Measurements from ENCODE around the gene SLC35C1. TPM values are rescaled to one million over a fixed set of nuclear protein-coding genes. Genes with fewer than 3 reads are reported as not detected.

SLC35C1 gene
- total RNA-seq, 1 experiment from 2014 or later = 37.2 TPM

DNA sequence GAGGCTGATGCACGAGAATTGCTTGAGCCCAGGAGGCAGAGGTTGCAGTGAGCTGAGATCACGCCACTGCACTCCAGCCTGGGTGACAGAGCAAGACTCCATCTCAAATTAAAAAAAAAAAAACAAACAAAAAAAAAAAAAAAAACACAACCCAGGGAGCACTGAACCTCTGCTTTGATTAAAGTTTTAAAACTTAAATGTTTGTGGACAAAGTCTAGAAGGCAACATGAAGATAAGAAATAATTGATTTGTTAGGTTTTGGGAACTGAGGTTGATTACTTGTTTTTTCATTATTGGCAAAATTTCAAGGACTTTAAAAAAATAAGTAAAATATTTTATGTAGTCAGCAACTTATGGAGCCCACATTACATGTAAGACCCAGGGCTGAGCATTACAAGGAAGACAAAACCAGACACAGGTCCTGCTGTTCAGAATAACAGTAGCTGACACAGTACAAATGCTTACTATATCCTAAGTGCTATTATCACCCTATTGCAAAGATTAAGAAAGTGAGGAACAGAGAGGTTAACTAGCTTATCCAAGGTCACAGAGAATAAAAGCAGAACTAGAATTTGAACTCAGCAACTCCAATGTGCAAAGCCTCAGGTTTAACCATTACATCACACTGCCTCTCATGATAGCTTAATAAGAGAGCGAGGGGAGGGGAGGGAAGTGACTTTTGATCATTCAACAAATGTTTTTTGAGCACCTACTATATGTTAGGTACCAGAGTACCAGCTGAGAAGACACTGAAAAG, 40.1 kb downstream of the SLC35C1 start:
- no peak for DNase-seq (ENCODE audit: low spot score)

GRCh38 chr11:45846174-45846675, 41.3 kb downstream of the SLC35C1 start:
- no peak for DNase-seq (ENCODE audit: low spot score)

GRCh38 chr11:45846974-45847910, 42.3 kb downstream of the SLC35C1 start, which contains the start of gene CRY2:
TSS of gene CRY2 (plus strand) at chr11:45847475. CDS start at chr11:45847491, 16 bp downstream.
- peak; percentile 100 for DNase-seq (ENCODE audit: low spot score)

DNA sequence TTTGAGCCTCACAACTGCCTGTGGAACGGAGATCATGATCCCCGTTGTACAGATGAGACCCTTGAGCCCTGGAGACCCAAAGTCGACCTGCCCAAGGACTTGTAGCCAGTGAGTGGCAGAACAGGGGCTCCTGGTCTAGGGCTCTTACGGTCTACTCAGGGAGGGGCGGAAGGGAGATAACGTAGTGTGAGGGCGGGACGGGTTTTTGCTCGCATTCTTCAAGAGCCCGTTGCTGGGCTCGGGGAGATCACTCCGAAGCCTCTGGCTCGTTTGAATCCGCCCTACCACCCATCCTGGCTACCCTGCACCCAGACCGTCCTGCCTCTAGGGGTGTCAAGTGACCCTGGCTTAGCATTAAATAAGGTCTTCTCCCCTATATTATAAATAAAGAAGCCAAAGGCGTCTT, 43.0 kb downstream of the SLC35C1 start:
- DNase-seq (ENCODE audit: low spot score) = peak; percentile 69

- DNase-seq (ENCODE audit: low spot score) = peak; percentile 62
These were observed 43.7 kb downstream of the SLC35C1 start for GRCh38 chr11:45848654-45849081.

DNA sequence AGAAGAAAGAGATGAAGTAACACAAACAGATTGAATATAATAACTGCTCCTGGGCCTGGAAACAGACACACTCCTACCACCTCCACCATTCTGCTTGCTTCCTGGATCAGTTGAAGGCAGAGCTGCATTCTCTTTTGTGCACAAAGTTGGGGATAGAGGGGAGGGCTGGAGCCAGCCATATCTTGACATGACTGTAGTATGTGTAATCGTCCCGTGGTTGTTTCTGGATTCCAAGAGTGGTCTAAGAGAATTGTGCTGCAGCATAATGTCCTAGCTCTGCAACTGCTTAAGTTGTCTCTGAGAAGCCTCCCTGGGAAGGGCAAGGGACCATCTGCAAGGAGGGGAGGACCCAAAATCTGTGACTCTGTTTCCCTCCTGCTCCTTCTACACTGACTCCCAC, 45.5 kb downstream of the SLC35C1 start:
- no peak for DNase-seq (ENCODE audit: low spot score)

DNA sequence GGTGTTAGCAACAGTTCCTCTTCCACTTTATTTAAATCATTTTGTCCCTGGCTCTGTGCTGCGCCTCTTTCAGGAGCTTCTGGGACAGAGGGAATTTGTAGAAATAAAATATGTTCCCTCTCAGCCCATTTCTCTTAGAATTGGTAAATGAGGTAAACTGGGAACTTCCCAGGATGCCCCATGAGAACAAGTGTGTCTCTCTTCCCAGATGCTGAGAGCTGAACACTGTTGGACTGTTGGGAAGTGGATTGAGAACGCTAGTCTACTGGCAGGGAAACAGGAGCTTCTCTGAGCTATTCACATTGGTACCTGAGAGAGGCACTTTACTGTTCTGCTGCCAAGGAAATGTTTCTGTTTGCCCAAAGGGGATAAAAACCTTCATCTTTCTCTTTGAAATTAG, 46.3 kb downstream of the SLC35C1 start:
- no peak for DNase-seq (ENCODE audit: low spot score)

DNA sequence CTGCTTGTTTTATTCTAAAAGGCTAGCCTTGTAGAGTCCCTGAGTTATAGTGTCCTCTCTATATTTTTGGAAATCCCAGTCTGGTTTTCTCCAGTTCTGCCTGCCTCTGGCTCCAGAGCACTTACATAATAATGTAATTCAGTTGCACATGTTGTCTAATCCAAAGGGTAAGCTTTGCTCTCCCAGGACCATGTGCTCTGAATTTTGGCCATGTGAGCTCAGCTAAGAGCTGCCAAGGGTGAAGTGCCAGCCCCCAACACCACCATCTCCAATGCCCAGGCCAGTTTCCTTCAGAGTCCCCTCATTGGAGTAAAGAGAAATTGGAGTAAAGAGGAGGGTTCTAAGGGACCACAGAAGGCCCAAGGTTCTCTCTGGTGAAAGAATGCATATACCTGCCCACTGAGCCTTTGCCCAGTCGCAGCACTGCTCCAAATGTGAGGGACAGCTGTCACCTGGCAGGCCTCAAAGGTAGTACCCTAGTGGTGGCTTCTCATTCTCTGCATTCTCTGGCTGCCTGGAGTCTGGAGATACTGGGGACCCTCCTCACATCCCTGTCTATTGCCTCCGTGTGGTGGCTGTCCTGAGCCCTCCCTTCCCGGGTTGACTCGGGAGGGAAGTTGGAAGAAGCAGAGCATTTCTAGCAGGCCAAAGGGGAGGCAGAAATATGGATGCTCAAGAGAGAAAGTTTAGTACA, 47.2 kb downstream of the SLC35C1 start:
- DNase-seq (ENCODE audit: low spot score) = no peak

GRCh38 chr11:45852712-45853101, 47.8 kb downstream of the SLC35C1 start:
- DNase-seq (ENCODE audit: low spot score) = no peak

DNA sequence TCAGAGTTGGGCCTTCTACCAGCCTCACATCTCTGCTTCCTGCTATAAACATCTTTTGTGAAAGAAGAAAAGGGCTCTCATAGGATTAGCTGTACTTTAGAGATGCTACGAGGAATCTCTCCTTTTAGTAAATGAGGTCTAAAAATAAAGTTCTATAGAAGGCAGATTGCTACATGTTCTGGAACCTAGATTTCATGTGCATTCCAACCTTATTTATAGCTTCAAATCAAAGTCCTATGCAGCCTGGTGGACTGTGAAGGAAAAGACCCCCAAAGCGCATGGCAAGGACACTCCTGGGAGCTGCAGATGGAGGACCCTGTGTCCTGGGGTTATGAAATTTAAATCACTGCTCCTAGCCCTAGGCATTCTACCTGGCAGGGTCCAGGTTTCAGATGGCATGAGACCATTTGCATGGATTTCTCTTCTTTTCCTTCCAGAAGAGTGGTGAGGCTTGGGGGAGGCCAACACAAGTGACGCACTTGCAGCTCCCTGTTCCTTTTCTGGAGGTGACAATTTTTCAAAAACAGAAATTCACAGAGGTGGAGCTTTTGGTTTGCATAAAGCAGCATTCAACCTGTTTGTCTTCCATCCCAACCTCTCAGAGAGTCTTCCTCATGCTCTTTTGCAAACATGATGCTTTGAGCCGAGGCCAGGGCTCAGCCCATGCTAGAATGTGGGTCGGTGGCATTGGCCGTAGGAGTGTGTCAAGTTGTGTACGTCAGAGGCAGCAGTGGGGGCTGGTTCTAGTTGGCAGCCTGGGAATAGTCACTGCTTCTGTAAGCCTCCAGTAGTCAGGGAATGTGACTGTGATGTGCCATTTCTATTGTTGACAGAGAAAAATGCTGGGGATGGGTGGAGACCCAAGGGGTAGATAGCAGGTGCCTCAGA, 48.6 kb downstream of the SLC35C1 start:
- DNase-seq (ENCODE audit: low spot score) = no peak

GRCh38 chr11:45855308-45855707, 50.4 kb downstream of the SLC35C1 start:
- DNase-seq (ENCODE audit: low spot score) = no peak

- no peak for DNase-seq (ENCODE audit: low spot score)
These were observed 51.1 kb downstream of the SLC35C1 start for GRCh38 chr11:45856044-45856468.

DNA sequence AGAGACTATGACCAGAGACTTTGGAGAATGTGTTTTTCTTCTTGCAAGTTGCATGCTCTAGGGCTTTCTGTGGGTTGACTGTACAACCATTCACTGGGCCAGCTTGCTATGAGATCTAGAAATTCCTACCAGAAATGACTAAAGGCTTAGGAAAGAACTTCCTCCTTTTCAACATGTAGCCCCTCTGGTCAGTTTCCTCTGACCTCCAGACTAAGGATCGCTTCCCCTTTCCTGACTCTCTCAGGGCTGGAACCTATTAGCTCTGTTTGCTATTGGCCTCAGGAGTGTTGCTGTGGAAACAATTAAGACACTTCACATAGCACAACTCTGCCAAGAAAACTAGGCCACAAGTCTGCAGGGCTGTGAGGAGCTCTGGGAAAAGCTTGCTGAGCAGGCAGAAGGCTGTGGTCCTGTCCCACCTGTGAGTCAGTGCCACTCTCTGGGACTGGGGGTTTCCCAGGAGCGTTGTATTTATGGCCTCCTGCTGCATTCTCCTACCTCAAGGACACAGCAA, 53.1 kb downstream of the SLC35C1 start:
- DNase-seq (ENCODE audit: low spot score) = no peak

GRCh38 chr11:45858751-45859398, 53.9 kb downstream of the SLC35C1 start:
- DNase-seq (ENCODE audit: low spot score) = no peak

DNA sequence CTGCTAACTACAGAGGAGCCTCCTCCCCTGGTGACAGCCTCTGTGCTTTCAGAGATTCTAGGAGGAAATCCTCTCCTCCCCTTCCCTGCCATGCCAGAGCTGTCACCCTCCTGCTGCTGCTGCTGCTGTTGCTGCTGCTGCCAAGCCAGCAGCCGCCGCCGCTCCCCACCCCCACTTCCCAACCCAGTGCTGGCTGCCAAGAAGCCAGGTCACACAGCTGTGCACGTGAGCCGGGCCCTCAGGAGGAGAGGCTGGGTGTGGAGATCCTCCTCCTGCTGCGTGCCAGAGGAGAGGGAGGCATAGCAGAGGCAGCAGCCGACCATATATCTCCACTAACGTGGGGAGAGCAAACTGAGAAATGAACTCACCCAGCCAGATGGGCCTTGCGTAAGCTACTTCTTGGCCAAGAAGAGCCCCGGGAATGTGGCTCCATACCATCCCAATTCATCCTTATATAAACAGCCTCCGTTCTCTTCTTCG, 54.8 kb downstream of the SLC35C1 start:
- no peak for DNase-seq (ENCODE audit: low spot score)

DNA sequence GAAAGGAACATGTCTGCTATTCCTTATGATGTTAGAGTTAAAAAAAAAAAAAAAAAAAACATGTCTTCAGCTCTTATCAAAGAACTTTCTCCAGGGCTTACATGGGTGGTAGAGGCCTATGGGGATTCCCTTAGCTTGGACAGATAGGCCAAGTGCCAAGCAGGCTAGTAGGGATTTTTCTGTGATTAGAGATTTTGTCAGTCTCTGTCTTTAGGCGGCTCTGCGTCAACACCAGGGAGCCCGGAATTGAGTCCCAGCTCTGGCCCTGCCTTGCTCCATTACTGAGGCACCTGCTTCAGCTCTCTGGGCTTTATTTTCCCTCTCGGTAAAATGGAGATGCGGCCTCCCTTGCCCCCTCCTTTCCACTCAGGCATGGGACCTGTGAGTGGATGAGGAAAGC, 55.4 kb downstream of the SLC35C1 start:
- no peak for DNase-seq (ENCODE audit: low spot score)

- no peak for DNase-seq (ENCODE audit: low spot score)
These were observed 56.0 kb downstream of the SLC35C1 start for GRCh38 chr11:45860764-45861510.
